Measurements from ENCODE around the gene NKX6-1. TPM values are rescaled to one million over a fixed set of nuclear protein-coding genes. Genes with fewer than 3 reads are reported as not detected.

NKX6-1 gene
- total RNA-seq, 1 donor from 2014 or later, result 107 TPM

- peaks cover 4% of the 10 kb centered on the region for H3K36me3 Mint-ChIP-seq (ENCODE audit: insufficient read depth)
- H3K9me3 Mint-ChIP-seq (ENCODE audit: low read depth), result peaks cover 3% of the 10 kb centered on the region
- no peak for DNase-seq (ENCODE audit: low spot score, unreplicated experiment)
- peaks cover 24% of the 10 kb centered on the region for H3K4me1 Mint-ChIP-seq (ENCODE audit: low read depth)
- peak overlapping the region; percentile 65 for H3K4me3 Mint-ChIP-seq (ENCODE audit: low read depth)
- H3K27me3 Mint-ChIP-seq, result peaks cover 62% of the 10 kb centered on the region
- TF ChIP-seq, protein P1, sequence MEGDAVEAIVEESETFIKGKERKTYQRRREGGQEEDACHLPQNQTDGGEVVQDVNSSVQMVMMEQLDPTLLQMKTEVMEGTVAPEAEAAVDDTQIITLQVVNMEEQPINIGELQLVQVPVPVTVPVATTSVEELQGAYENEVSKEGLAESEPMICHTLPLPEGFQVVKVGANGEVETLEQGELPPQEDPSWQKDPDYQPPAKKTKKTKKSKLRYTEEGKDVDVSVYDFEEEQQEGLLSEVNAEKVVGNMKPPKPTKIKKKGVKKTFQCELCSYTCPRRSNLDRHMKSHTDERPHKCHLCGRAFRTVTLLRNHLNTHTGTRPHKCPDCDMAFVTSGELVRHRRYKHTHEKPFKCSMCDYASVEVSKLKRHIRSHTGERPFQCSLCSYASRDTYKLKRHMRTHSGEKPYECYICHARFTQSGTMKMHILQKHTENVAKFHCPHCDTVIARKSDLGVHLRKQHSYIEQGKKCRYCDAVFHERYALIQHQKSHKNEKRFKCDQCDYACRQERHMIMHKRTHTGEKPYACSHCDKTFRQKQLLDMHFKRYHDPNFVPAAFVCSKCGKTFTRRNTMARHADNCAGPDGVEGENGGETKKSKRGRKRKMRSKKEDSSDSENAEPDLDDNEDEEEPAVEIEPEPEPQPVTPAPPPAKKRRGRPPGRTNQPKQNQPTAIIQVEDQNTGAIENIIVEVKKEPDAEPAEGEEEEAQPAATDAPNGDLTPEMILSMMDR (IDR thresholded peaks at IDR 0.05; ENCODE audit: unreplicated experiment), result no peak
- peak overlapping the region; percentile 15 for H3K27ac Mint-ChIP-seq
These were observed 17.8 kb downstream of the NKX6-1 start for GRCh38 chr4:84481077-84481859.

DNA sequence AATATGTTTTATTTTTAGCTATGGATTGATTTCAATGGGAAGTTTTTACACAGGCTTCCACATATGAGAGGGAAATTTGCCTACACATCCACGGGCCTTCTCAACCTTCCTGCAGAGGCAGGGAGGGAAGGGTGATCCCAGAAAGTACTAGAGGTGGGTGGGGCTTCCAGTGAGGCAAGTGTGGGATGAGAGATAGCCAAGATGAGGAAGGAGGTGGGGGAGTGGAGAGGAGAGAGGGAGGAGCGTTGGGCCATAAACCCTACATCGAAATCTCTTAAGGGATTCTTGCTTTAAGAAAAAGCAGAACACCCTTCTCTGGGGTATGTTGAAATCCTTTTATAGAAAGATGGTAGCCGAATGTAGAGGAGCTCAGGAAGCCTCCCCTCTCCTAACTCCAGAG is 19.0 kb downstream of the NKX6-1 start:
- H3K4me1 Mint-ChIP-seq (ENCODE audit: low read depth), result peaks cover 28% of the 10 kb centered on the region
- H3K36me3 Mint-ChIP-seq (ENCODE audit: insufficient read depth), result peaks cover 4% of the 10 kb centered on the region
- TF ChIP-seq, protein P1 (IDR thresholded peaks at IDR 0.05; ENCODE audit: unreplicated experiment), result no peak
- no peak overlapping the region for H3K27ac Mint-ChIP-seq
- DNase-seq (ENCODE audit: low spot score, unreplicated experiment), result no peak
- H3K27me3 Mint-ChIP-seq, result peaks cover 51% of the 10 kb centered on the region
- no peak overlapping the region for H3K4me3 Mint-ChIP-seq (ENCODE audit: low read depth)
- H3K9me3 Mint-ChIP-seq (ENCODE audit: low read depth), result peaks cover 3% of the 10 kb centered on the region

DNA sequence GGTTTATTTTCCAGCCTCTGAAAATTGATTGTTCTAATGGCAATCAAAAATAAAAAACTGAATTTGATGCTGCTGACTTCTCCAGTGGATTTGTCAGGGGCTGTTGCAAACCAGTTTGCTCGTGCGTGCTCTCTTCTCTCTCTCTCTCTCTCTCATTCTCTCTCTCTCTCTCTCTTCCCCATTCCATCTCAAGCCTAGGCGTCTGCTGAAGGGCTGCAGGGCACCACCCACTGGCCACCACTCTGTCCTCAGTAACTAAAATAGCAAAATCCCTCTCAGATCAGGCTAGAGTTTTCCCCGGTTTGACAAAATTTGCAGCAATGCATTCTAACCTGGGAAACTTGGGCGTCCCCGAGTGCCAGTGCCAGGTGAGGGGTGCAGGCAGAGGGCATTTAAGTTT is 19.4 kb downstream of the NKX6-1 start:
- H3K27ac Mint-ChIP-seq, result no peak overlapping the region
- peaks cover 3% of the 10 kb centered on the region for H3K9me3 Mint-ChIP-seq (ENCODE audit: low read depth)
- TF ChIP-seq, protein P1 (IDR thresholded peaks at IDR 0.05; ENCODE audit: unreplicated experiment), result peak; percentile 18
- no peak overlapping the region for H3K4me3 Mint-ChIP-seq (ENCODE audit: low read depth)
- peaks cover 49% of the 10 kb centered on the region for H3K27me3 Mint-ChIP-seq
- DNase-seq (ENCODE audit: low spot score, unreplicated experiment), result no peak
- H3K4me1 Mint-ChIP-seq (ENCODE audit: low read depth), result peaks cover 28% of the 10 kb centered on the region
- H3K36me3 Mint-ChIP-seq (ENCODE audit: insufficient read depth), result peaks cover 4% of the 10 kb centered on the region

- peaks cover 2% of the 10 kb centered on the region for H3K36me3 Mint-ChIP-seq (ENCODE audit: insufficient read depth)
- no peak for DNase-seq (ENCODE audit: low spot score, unreplicated experiment)
- no peaks in the 10 kb centered on the region for H3K9me3 Mint-ChIP-seq (ENCODE audit: low read depth)
- no peak overlapping the region for H3K4me3 Mint-ChIP-seq (ENCODE audit: low read depth)
- H3K4me1 Mint-ChIP-seq (ENCODE audit: low read depth), result peaks cover 28% of the 10 kb centered on the region
- no peak overlapping the region for H3K27ac Mint-ChIP-seq
- TF ChIP-seq, protein P1 (IDR thresholded peaks at IDR 0.05; ENCODE audit: unreplicated experiment), result no peak
- H3K27me3 Mint-ChIP-seq, result peaks cover 36% of the 10 kb centered on the region
These were observed 21.4 kb downstream of the NKX6-1 start for GRCh38 chr4:84477738-84478137.

GRCh38 chr4:84474107-84474506 is 25.0 kb downstream of the NKX6-1 start:
- Mint-ChIP-seq H3K4me3 (ENCODE audit: low read depth) (no peak overlapping the region), H3K36me3 (ENCODE audit: insufficient read depth) (no peaks in the 10 kb centered on the region), H3K9me3 (ENCODE audit: low read depth) (no peaks in the 10 kb centered on the region), H3K4me1 (ENCODE audit: low read depth) (peaks cover 22% of the 10 kb centered on the region), H3K27ac (no peak overlapping the region), H3K27me3 (peaks cover 3% of the 10 kb centered on the region)
- DNase-seq (ENCODE audit: low spot score, unreplicated experiment), result no peak
- TF ChIP-seq, protein P1 (IDR thresholded peaks at IDR 0.05; ENCODE audit: unreplicated experiment), result no peak

Measured in progenitor cell of endocrine pancreas (in vitro differentiated cells).